ENCODE measurements around the gene TNK2. TPM values are rescaled to one million over a fixed set of nuclear protein-coding genes. Genes with fewer than 3 reads are reported as not detected.

TNK2 gene
- total RNA-seq, 1 experiment from 2014 or later, result 36.0 TPM

- H3K27ac Mint-ChIP-seq (ENCODE audit: unreplicated experiment), result no peak overlapping the region
- no TSS peak for BruUV-seq (replicated peaks)
- Histone ChIP-seq H3K36me3 (ENCODE audit: control insufficient read depth, insufficient read depth, low read length) (no peaks in the 10 kb centered on the region), H3K4me1 (no peaks in the 10 kb centered on the region), H3K9me3 (no peaks in the 10 kb centered on the region), H3K27me3 (replicated peaks; ENCODE audit: control insufficient read depth, insufficient read depth, low read length) (no peaks in the 10 kb centered on the region), H3K4me3 (ENCODE audit: low read depth, low read length) (no peak overlapping the region)
- H3K9me3 Mint-ChIP-seq (ENCODE audit: unreplicated experiment), result no peaks in the 10 kb centered on the region
- no peak for TF ChIP-seq CTCF (IDR thresholded peaks at IDR 0.05; ENCODE audit: insufficient read depth in 1 of 2, low read depth in 1 of 2, low read length in 1 of 2, severe bottlenecking in 1 of 2, unreplicated experiment in 1 of 2)
- H3K4me3 Mint-ChIP-seq (ENCODE audit: unreplicated experiment), result no peak overlapping the region
- H3K27me3 Mint-ChIP-seq (ENCODE audit: insufficient read depth, unreplicated experiment), result no peaks in the 10 kb centered on the region
- POLR2A ChIA-PET, result no interaction called here
- CTCF ChIA-PET, result interaction anchor here (1.7 kb wide), 1 partner anchor 10 kb away, joined by 5 read pairs; no protein-coding TSS in a partner anchor
- H3K36me3 Mint-ChIP-seq (ENCODE audit: insufficient read depth, unreplicated experiment), result peaks cover 14% of the 10 kb centered on the region
- no peaks in the 10 kb centered on the region for H3K4me1 Mint-ChIP-seq (ENCODE audit: low read depth, unreplicated experiment)
- no peak for DNase-seq
- intact Hi-C loops (cut with micrococcal nuclease; ENCODE audit: unreplicated experiment), result no loop called here
Observed at GRCh38 chr3:195883801-195884200, 24.6 kb downstream of the TNK2 start.

- no peaks in the 10 kb centered on the region for H3K9me3 Mint-ChIP-seq (ENCODE audit: unreplicated experiment)
- no peak for DNase-seq
- no peak overlapping the region for H3K4me3 Mint-ChIP-seq (ENCODE audit: unreplicated experiment)
- POLR2A ChIA-PET, result no interaction called here
- H3K36me3 ChIP-seq (ENCODE audit: control insufficient read depth, insufficient read depth, low read length), result no peaks in the 10 kb centered on the region
- H3K4me1 Mint-ChIP-seq (ENCODE audit: low read depth, unreplicated experiment), result no peaks in the 10 kb centered on the region
- peaks cover 11% of the 10 kb centered on the region for H3K36me3 Mint-ChIP-seq (ENCODE audit: insufficient read depth, unreplicated experiment)
- no peaks in the 10 kb centered on the region for H3K27me3 ChIP-seq (replicated peaks; ENCODE audit: control insufficient read depth, insufficient read depth, low read length)
- TF ChIP-seq CTCF (IDR thresholded peaks at IDR 0.05; ENCODE audit: insufficient read depth in 1 of 2, low read depth in 1 of 2, low read length in 1 of 2, severe bottlenecking in 1 of 2, unreplicated experiment in 1 of 2), result no peak
- H3K4me1 ChIP-seq, result no peaks in the 10 kb centered on the region
- no peaks in the 10 kb centered on the region for H3K9me3 ChIP-seq
- CTCF ChIA-PET, result interaction anchor here (1.7 kb wide), 1 partner anchor 11 kb away, joined by 5 read pairs; no protein-coding TSS in a partner anchor
- BruUV-seq (replicated peaks), result no TSS peak
- no peaks in the 10 kb centered on the region for H3K27me3 Mint-ChIP-seq (ENCODE audit: insufficient read depth, unreplicated experiment)
- H3K27ac Mint-ChIP-seq (ENCODE audit: unreplicated experiment), result no peak overlapping the region
- H3K4me3 ChIP-seq (ENCODE audit: low read depth, low read length), result no peak overlapping the region
- intact Hi-C loops (cut with micrococcal nuclease; ENCODE audit: unreplicated experiment), result no loop called here
Observed at GRCh38 chr3:195883160-195883559, 25.2 kb downstream of the TNK2 start.

GRCh38 chr3:195882002-195882441, 26.3 kb downstream of the TNK2 start:
- Histone ChIP-seq H3K27me3 (replicated peaks; ENCODE audit: control insufficient read depth, insufficient read depth, low read length) (no peaks in the 10 kb centered on the region), H3K9me3 (no peaks in the 10 kb centered on the region), H3K4me3 (ENCODE audit: low read depth, low read length) (no peak overlapping the region), H3K36me3 (ENCODE audit: control insufficient read depth, insufficient read depth, low read length) (no peaks in the 10 kb centered on the region; the same call in 1 of the 2 replicates), H3K4me1 (no peaks in the 10 kb centered on the region)
- Mint-ChIP-seq H3K27me3 (ENCODE audit: insufficient read depth, unreplicated experiment) (no peaks in the 10 kb centered on the region), H3K9me3 (ENCODE audit: unreplicated experiment) (no peaks in the 10 kb centered on the region), H3K36me3 (ENCODE audit: insufficient read depth, unreplicated experiment) (peaks cover 10% of the 10 kb centered on the region), H3K27ac (ENCODE audit: unreplicated experiment) (no peak overlapping the region), H3K4me1 (ENCODE audit: low read depth, unreplicated experiment) (no peaks in the 10 kb centered on the region), H3K4me3 (ENCODE audit: unreplicated experiment) (no peak overlapping the region)
- ChIA-PET CTCF (no interaction called here), POLR2A (no interaction called here)
- TF ChIP-seq CTCF (IDR thresholded peaks at IDR 0.05; ENCODE audit: insufficient read depth in 1 of 2, low read depth in 1 of 2, low read length in 1 of 2, severe bottlenecking in 1 of 2, unreplicated experiment in 1 of 2), result no peak
- BruUV-seq (replicated peaks), result no TSS peak
- intact Hi-C loops (cut with micrococcal nuclease; ENCODE audit: unreplicated experiment), result no loop called here
- no peak for DNase-seq

Measured in Caco-2 (cell line).